Esophagus squamous epithelium (tissue), 5 donors: ENCODE results near the gene HES1. TPM values are rescaled to one million over a fixed set of nuclear protein-coding genes. Genes with fewer than 3 reads are reported as not detected.

Experiments
- DNase-seq: peaks from one replicate; lab custom pipeline; 2025; lab: John Stamatoyannopoulos, UW
- H3K27ac ChIP-seq, 4 donors: fragments of 200-600 bp; sonication (generic); one replicate each; pipeline ENCODE4 v1.5.1; 2016 to 2019; ENCODE audit warnings: mild to moderate bottlenecking in 1 of 4
- H3K27me3 ChIP-seq, 4 donors: fragments of 200-600 bp; sonication (generic); 1 replicate in 3 of 4; 2 replicates in 1 of 4; pipeline versions ENCODE4 v1.5.1 to v1.6.0; 2017 to 2021; ENCODE audit warnings: antibody characterized with exemption in 1 of 4
- H3K36me3 ChIP-seq, 3 donors: fragments of 200-600 bp; sonication (generic); one replicate each; pipeline ENCODE4 v1.5.1; 2016 to 2019
- H3K4me1 ChIP-seq, 3 donors: fragments of 200-600 bp; sonication (generic); one replicate each; pipeline ENCODE4 v1.5.1; 2017 to 2019
- H3K4me3 ChIP-seq, 4 donors: fragments of 200-600 bp; sonication (generic); 1 replicate in 3 of 4; 2 replicates in 1 of 4; pipeline ENCODE4 v1.5.1; 2016 to 2019; ENCODE audit warnings: mild to moderate bottlenecking in 2 of 4, moderate library complexity in 1 of 4
- H3K9me3 ChIP-seq, 3 donors: fragments of 200-600 bp; sonication (generic); one replicate each; pipeline ENCODE4 v1.5.1; 2016 to 2019
- POLR2A ChIP-seq, 4 donors: fragments of 450-650 bp; IDR thresholded peaks; one replicate each; pipeline ENCODE4 v1.6.1; 2017; ENCODE audit warnings: antibody characterized with exemption in 4 of 4, mild to moderate bottlenecking in 4 of 4, moderate library complexity in 3 of 4
- WGBS, 2 donors: methylation state at CpG; one replicate each; pipeline ENCODE4 v1.1.5; 2018; 5-methylcytosine and 5-hydroxymethylcytosine counted together
- intact Hi-C: fragments of 100-400 bp; cut with DNase I; formaldehyde crosslinking; loops from one replicate; pipeline ENCODE4 v1.15.0; 2022
- total RNA-seq, 4 donors: library from RNA; depleted of rRNA; stranded (reverse); fragments of >200 nt; gene quantifications; one replicate each; pipeline ENCODE4 v1.1.0, GENCODE V29; 2016
- TF ChIP-seq, protein P1 (sequence below), 6 experiments: fragments of 450-650 bp in 4 of 6; fragments of 200-600 bp in 2 of 6; sonication (generic) in 2 of 6; IDR thresholded peaks; one replicate each; pipeline ENCODE4 v1.5.1; 2016 to 2019; ENCODE audit warnings: antibody characterized with exemption in 6 of 6, mild to moderate bottlenecking in 4 of 6, moderate library complexity in 4 of 6
- donor health status: DM: yes; HTN: yes; CAD: no.

The HES1 gene
- total RNA-seq, 4 donors from 2014 or later: 38.6 to 92.1 (median 75.4) TPM

DNA sequence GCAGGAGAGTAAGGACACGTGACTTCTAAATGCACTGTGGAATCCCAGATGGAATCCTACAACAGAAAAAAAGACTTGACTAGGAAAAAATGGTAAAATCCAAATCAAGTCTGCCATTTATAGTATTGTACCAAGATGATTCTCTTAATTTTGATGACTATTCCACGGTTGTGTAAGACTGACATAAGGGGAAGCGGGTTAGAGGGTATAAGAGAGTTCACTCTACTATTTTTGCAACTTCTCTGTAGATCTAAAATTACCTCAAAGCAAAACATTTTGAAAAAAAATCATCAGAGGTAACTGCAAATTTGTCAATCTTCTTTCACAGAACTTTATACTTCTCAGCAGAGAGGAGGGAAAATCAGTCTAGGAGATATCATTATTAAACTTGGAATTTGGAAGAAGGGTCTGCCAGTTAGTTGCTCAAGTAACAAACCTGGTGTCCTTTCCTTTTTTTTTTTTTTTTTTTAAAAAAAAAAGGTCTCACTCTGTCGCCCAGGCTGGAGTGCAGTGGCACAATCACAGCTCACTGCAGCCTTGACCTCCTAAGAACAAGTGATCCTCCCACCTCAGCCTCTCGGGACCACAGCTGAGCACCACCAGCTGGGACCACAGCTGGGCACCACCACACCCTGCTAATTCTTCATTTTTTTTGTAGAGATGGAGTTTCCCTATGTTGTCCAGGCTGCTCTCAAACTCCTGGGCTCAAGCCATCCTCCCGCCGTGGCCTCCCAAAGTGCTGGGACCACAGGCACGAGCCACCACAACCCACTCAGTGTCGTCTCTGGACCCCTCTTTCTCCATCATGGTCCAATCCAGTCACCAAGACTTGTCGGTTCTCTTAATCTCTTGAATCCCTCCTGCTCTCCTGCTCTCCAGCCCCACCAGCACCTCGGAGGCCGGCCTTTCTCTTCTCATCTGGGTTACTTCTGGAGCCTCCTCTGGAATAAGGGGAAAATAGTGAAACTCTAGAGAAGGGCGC lies 14.9 kb upstream of the HES1 start:
- H3K36me3 ChIP-seq: no peaks in the 10 kb centered on the region
- no peaks in the 10 kb centered on the region for H3K4me1 ChIP-seq
- intact Hi-C loops: loop anchor here (10.0 kb wide), 1 partner anchor 106 kb away; no protein-coding TSS in a partner anchor
- DNase-seq: no peak
- no peak for TF ChIP-seq POLR2A (IDR thresholded peaks at IDR 0.05)
- TF ChIP-seq, protein P1, sequence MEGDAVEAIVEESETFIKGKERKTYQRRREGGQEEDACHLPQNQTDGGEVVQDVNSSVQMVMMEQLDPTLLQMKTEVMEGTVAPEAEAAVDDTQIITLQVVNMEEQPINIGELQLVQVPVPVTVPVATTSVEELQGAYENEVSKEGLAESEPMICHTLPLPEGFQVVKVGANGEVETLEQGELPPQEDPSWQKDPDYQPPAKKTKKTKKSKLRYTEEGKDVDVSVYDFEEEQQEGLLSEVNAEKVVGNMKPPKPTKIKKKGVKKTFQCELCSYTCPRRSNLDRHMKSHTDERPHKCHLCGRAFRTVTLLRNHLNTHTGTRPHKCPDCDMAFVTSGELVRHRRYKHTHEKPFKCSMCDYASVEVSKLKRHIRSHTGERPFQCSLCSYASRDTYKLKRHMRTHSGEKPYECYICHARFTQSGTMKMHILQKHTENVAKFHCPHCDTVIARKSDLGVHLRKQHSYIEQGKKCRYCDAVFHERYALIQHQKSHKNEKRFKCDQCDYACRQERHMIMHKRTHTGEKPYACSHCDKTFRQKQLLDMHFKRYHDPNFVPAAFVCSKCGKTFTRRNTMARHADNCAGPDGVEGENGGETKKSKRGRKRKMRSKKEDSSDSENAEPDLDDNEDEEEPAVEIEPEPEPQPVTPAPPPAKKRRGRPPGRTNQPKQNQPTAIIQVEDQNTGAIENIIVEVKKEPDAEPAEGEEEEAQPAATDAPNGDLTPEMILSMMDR (IDR thresholded peaks at IDR 0.05): no peak
- WGBS, 2 donors: 84 to 96% methylated on average over 12 of the region's 13 CpGs
- no peaks in the 10 kb centered on the region for H3K9me3 ChIP-seq
- H3K4me3 ChIP-seq: no peak overlapping the region
- H3K27me3 ChIP-seq: peaks cover 0 to 22% (median 0%) of the 10 kb centered on the region in 4 donors
- no peak overlapping the region for H3K27ac ChIP-seq

DNA sequence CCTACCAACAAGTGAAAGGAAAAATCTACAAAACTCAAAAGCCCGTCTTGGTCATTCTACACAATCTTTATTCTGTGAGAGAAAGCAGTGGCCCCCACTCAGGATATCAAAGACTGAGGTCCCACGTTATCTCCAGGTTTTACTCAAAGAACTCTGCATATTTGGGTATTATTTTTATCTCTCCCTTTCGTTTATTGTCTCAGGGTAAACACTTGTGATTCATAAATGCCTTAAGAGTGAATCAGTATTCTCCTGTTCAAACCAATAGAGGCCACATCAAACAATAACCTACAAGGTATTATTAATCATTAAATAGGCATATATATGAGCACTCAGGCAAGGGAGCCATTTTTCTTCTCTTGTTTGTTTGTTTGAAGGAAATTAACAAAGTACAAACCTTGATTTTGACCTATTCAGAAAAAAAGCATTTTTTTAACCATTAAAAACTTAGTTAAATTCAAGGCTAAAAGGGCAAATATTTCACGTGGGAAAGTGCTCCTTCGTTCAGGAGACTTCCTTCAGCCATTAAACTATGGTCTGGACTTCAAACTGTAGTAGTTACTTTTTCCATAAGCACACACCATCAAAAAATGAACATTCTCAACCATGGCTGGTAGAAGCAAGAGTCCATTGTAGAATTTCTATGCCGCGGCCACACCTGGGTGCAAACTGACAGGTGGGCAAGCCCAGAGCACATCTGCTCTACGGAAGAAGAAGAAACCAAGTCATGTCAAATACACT lies 13.9 kb upstream of the HES1 start:
- TF ChIP-seq POLR2A (IDR thresholded peaks at IDR 0.05): no peak
- TF ChIP-seq, protein P1 (IDR thresholded peaks at IDR 0.05): no peak
- Histone ChIP-seq H3K4me1 (no peaks in the 10 kb centered on the region), H3K27me3 (peaks cover 0 to 22% (median 0%) of the 10 kb centered on the region in 4 donors), H3K36me3 (no peaks in the 10 kb centered on the region), H3K4me3 (no peak overlapping the region), H3K27ac (no peak overlapping the region), H3K9me3 (no peaks in the 10 kb centered on the region)
- intact Hi-C loops: loop anchor here (10.0 kb wide), 1 partner anchor 107 kb away; no protein-coding TSS in a partner anchor
- WGBS, 2 donors: 70 to 72% methylated on average over 8 of the region's 8 CpGs
- DNase-seq: no peak

DNA sequence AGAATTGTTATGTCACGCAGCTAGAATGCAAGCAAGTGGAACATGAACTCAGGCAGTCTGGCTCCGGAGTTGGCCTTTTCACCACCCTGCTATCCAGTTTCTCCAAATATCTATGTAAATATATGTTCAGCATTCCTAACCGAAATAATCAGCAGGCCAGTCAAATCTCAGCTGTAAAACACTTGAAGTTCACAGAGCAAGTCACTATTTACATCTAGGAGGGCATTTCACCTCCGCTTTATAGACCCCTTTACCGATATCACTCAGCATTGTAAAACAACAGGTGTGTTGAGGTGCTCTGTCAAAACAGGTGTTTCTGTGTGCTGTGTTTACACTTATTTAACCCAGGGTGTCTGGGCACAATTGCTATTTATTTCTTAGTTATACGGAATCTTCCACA lies 12.2 kb upstream of the HES1 start:
- H3K27me3 ChIP-seq: peaks cover 0 to 14% (median 0%) of the 10 kb centered on the region in 4 donors
- TF ChIP-seq POLR2A (IDR thresholded peaks at IDR 0.05): no peak
- TF ChIP-seq, protein P1 (IDR thresholded peaks at IDR 0.05): no peak
- H3K4me1 ChIP-seq: no peaks in the 10 kb centered on the region
- no peak overlapping the region for H3K27ac ChIP-seq
- intact Hi-C loops: loop anchor here (10.0 kb wide), 1 partner anchor 109 kb away; no protein-coding TSS in a partner anchor
- WGBS, 2 donors: 87 to 91% methylated on average over 6 of the region's 6 CpGs
- H3K36me3 ChIP-seq: no peaks in the 10 kb centered on the region
- no peak overlapping the region for H3K4me3 ChIP-seq
- no peaks in the 10 kb centered on the region for H3K9me3 ChIP-seq
- DNase-seq: no peak

DNA sequence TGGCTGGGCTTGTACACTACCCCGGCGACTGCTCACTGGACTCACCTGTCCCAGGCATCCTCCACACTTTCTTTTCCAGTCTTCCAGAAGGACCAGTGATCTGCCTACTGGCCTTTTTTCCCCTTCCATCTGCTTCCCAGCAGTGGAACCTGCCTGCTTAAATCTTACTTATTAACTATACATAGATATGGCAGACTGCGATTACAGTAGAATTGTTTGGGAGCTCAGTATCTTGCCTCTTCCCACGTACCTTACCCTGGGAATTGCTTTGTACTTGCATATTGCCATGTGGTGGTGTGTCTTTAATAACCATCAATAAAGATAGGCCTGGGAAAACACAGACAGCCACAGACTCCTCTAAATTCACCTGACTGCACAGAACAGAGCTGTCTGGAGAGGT lies 11.8 kb upstream of the HES1 start:
- peaks cover 0 to 14% (median 0%) of the 10 kb centered on the region in 4 donors for H3K27me3 ChIP-seq
- H3K27ac ChIP-seq: no peak overlapping the region
- WGBS, 2 donors: 91 to 95% methylated on average over 4 of the region's 4 CpGs
- H3K4me1 ChIP-seq: peaks cover 0 to 4% (median 0%) of the 10 kb centered on the region in 3 donors
- H3K4me3 ChIP-seq: no peak overlapping the region
- DNase-seq: no peak
- H3K9me3 ChIP-seq: no peaks in the 10 kb centered on the region
- no peaks in the 10 kb centered on the region for H3K36me3 ChIP-seq
- intact Hi-C loops: loop anchor here (10.0 kb wide), 1 partner anchor 109 kb away; no protein-coding TSS in a partner anchor
- TF ChIP-seq, protein P1 (IDR thresholded peaks at IDR 0.05): no peak
- TF ChIP-seq POLR2A (IDR thresholded peaks at IDR 0.05): no peak
